Measurements from ENCODE around the gene C10orf105.

C10orf105 gene, protein sequence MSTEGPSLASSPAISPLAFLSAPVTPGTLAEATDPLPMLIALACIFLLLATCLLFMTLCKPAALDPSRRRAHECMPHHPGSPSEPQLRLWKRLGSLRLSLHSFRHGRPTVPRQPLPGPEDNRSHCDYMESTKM

DNA sequence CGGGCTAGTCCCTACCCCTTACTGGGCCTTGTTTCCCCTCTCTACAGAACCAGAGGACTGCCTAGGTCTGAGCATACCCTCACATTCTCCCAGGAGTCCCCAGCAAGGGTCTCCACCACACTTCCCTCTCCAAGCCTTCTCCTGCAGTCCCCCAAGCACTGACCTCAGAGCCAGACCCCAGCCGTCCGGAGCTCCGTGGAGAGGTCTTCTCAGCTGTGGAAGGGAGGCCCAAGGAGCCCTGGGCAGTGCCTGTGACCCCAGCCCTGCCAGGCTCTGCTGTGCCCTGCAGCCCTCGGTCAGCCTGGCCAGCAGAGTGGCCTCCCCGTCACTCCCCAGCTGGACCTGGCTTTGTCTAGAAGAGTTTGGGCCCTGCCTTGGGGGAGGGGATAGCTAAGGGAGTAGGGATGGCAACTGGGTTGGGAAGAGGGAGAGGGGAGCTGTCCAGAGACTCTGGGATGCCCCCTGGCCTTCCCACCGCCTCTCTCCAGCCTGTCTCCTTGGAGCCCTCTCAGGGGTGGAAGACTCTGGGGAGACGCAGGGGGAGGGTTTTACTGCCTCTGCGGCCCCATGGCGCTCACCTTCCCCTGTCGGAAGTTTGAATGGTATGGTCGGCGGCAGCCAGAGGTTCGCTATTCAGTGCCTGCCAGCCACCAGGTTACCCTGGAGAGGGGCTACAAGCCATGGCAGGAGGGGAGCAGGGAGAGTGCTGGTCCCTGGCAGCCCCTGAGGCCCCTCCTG is at the start of gene C10orf105:
C10orf105 (minus strand) TSS at position 315 of the 738 bp plus-strand sequence. CDS start 3,441 bp downstream, outside the sequence.
- no peak for DNase-seq

DNA sequence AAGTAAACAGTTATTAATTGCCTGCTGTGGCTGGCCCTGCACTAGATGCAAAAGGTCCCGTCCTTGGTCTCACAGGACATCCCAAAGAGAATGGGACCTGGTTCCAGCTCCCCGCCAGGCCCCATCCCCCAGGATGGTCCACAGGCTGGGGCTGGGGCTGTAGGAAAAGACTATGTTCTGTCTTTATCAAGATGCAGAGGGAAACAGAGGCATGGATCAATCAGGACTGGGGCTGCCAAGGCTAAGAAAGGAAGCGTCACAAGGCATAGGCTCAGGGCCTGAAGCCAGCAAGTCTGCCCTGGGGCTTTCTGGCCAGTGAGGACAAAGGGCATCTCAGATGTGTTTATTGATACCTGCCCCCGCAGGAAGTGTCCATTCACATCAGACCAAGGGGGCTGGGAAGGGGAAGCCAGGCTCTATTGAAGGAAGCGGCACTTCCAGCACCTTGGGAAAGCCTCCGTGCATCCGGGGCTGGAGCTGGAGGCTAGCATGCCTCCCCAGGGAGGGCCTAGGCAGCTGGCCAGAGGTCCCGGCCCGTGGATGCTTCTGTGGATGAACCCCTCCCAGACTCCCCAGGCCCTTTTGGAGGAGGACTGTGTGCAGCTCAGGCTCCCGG is 48.0 kb upstream of the C10orf105 start:
- no peak for DNase-seq

DNA sequence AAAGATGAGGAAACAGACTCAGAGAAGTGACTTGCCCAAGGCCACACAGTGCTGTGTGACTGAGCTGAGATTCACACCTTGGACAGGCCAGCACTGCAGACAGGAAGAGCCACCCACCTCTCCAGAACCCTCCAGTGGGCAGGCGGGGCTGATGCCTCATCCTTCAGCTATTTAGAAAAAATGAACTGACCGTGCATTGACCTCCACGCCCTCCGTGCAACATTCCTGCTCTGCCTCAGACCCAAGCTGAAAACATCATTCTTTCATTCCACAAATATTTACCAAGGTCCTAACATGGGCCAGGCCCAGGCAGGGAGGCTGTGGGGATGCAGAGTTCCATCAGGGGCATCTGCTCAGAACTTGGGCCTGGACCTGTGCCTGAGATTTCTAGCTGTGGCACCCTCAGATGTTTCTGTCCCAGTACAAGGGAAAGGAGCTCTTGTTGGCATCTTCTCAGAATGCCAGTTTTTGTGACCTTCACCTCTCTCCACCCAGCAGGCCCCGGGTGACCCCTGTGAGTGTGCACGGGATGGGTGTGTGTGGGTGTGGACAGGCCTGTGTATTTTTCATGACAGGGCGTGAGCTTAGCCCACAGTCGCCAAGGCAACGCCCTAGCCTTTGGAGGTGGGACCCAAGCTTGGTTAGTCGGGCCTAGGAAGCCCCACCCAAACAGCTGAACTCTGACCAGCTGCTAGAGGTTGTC is 47.3 kb upstream of the C10orf105 start:
- no peak for DNase-seq

DNA sequence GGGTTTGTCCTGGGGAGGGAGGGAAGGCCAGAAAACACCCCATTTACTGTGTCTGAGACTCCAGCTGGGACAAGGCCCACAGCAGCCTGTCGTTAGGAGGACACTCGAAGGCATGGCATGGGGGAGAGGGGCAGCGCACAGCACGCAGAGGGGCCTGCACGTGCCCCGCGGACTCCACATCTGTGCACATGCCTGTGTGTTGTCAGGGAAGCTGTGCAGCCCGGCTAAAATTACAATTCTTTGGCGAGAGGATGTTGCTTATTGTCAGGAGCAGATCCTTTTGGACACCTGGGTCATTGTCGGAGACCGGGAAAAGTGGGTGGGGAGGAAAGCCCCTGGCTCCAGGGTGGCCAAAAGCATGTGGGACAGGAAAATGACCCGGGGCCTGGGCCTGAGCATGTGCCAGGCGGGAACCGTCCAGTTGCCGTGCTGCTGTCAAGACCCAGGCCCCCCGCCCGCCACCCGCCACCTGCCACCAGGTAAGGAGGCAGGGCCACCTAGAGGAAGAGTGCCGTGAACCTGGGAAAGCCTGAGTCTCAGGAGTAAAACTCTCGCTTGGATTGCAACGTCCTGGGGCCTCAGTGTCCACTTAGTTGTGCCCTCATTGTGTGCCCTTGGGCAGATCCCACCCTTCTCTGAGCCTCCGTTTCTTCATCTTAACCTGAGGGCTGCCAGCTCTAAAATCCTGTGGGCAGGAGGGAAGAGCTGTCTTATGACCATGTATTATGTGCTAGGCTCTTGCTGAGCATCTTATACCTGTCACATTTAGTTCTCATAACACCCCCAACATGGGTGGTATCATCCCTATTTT is 46.5 kb upstream of the C10orf105 start:
- DNase-seq, result no peak

DNA sequence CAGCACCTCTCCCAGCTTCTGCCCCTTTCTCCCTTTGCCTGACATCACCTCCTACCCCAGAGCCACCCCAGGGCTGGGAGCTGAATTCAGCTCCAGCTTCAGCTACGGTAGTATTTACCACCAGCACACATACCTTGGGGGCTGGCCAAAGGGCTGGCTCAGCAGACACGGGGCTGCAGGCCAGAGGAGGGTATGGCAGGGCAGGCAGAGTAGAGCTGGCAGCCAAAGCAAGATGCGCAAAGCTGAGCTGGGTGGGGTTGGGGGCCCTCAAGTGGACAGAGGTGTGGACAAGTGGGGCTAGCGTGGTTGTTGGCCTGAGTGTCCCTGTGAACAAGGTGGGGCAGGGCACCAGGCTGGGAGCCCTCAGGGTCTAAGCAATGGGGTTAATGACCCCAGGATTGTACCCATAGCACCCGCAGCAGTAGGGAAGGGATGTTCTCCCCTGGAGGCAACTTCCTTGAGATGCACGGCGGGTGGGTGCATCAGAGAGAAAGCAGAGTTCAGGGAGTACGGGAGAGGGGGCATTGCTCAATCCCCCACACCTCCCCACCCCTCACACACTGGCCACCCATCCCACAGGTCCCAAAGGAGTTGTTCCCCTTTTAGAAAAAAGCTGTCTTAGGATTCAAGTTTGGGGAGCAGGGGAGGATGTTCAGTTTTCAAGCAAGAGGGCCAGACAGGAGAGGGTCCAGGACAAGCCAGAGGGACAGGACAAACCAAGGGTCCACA is 45.8 kb upstream of the C10orf105 start:
- DNase-seq, result no peak

DNA sequence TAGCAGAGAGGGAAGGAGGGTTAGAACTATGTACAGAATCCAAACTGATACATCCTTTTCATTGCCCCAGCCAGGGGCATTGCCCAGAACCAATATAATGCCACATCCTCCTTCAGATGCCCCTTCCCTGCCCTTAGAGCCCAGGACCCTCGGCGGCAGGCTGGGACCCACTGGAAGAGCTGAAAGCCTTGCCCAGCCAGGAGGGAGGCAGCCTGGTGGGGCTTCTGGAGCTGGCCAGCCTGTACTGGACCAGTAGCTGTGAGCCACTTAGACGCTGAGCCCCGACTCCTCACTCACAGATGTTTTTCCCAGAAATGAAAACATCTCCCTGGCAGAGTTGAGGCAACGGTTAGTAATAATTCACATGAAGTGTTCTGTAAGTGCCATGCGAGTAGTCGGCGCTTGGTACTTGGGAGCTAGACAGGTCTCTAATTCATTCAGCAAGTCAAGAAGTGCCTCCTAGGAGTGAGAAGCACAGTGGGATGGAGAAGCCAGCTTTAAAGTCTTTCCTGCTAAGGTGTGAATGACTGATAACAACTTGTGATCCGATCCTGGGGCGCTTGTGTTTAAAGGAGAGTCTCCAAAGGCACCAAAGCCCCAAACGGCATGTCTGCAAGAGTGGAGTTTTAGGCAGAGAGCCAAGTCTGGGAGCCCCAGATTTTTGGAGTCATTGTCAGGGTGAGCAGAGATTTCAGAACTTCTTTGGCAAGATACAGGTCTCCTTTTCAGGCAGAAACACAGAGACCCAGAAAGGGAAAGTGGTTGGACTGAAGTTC is 44.0 kb upstream of the C10orf105 start:
- DNase-seq, result no peak

DNA sequence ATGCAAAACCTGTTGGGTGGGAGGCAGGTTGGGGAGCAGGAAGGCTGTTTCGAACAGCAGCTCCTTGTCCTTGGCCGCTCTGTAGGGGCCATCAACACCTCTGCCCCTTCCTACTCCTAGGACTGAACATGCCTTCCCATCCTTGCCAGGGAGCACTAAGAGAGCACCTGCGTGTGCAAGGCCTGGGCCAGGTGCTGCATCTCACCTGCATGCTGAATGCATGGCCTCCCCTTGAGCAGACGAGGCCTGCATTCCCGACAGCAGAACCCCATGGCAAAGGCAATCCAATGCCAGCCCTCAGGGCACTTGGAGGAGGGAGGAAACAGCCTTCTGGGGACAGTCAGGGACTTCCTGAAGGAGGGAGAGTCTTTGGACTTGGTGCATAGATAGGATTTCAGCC is 42.7 kb upstream of the C10orf105 start:
- no peak for DNase-seq

DNA sequence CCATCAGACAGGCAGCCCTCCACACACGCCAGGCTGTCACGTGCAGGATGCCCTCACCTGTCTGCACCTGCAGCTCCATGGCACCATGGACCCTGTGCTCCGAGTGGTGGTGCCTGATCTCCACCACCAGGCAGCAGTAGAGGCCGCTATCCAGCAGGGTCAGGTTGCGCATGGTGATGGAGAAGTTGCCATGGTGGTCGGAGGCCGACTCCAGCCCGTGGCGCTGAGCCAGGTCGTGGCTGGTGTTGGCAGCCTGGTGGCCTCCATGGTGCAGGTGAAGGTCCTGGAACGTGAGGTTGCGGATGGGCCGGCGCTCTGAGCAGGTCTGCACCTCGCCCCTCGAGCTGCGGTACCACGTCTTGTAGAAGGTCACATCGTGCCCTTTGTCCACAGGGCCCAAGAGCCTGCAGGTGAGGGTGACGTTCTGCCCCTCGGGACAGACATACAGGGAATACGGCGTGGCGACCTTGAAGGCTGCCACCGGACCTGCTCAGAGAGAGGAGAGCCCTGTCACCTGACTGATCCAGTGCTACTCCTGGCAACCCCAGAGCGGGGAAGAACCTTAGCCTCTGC is 42.0 kb upstream of the C10orf105 start:
- DNase-seq, result no peak

DNA sequence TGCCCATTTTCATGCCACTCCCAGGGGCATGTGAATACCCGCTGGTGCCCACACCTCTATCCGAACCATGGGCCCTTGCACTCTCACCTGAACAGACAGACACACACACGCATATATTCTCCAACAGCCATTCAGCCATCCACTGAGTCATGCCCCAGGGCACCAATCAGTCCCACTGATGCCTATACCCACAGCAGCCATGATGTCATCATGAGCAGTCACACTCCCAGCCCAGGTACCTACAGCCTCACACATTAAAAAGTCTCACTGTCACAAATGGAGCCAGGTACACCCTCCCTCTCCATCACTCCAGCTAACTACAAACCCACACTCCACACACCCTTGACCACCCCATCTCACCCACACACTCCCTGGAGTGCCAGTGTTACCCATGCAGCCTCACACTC is 41.5 kb upstream of the C10orf105 start:
- DNase-seq, result no peak

DNA sequence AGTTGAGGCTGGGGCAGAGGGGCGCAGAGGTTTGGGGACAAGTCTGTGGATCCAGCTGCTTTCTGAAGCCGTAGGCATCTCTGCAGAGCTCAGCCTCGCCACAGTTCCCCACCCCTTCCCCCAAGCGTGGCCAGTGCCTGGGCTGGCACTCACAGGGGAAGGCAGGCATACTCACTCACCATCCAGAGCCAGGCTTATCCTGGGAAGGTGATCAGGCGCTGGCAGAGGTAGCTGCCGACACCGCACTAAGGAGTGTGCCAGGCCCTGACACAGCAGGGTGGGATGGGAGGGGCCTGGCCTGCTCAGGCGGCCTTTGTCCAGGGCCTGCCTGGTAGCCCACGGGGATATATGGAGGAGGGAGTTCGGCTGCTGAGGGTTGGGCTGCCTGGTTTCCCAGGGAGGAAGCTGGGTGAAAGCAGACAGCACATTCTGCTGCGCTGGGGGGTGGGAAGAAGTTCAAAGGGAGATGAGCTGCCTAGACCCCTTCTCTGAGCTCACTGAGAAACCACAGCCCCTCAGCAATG is 37.9 kb upstream of the C10orf105 start:
- no peak for DNase-seq

DNA sequence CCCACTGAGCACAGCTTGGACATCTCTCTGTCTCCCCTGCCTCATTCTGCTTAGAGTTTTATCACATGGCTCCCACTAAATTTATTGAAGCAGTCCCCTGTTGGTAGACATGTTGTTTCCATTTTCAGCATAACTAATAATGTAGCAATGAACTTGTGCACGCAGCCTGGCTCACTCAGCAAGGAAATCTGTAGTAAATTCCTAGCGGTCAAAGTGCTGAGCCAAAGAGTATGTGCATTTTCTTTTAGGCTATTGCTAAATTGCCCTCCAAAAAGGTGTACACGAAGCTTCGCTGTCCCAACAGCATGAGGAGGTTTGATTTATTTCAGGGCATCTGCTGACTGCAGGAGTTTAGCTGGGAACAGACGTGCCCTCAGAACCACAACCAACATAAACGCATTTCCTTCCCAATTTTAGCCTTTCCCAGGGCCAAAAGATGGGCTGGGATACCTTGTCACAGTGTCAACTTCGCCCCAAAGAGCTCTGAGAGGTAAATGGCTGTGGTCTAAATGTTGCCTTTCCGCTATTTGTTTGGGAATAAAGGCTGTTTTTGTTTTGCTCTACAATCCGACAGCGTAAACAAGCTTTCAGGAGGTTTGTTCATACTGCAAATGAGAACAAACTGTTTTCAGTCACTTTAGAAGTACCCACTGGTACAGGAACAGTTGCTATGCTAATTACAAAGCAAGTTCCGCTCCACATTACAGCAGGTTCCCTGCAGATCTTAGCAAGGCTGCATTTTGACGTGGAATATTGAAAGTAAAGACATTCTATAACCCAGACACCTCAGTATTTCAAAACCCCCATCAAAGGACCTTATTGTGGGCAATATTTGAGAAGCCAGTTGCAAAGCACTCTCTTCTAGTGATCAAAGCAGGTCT is 37.0 kb upstream of the C10orf105 start:
- no peak for DNase-seq

DNA sequence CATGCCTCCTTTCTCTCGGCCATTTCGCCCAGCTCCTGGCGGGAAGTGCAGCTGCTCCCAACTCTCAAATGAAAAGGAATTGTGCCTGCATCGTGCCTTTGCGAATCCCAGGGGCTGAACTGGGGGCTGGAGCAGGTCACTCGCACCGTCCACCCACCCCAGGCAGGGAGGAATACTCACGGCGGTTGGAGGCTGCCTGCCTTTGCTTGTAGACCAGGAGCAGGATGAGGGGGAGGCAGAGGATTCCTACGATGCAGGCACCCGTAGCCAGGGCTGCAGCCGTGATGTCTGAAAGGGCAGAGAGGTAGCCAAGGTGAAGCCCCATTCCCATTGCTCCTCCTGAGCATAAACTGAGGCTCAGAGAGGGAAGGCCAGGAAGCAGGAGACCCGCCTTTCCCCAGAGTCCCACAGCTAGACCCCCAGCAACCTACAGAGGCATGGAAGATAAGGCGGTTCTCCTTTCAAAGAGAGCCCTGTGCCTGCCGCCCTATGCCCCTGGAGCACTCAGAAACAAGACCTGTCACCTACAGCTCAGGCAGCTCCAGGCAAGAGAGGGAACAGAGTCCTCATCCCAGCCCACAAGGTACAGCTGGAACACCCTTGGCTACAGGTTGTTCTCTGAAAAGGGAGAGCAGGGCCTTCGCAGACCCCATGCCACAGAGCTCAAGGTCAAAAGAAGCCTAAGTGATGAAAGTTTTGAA is 35.8 kb upstream of the C10orf105 start:
- no peak for DNase-seq

DNA sequence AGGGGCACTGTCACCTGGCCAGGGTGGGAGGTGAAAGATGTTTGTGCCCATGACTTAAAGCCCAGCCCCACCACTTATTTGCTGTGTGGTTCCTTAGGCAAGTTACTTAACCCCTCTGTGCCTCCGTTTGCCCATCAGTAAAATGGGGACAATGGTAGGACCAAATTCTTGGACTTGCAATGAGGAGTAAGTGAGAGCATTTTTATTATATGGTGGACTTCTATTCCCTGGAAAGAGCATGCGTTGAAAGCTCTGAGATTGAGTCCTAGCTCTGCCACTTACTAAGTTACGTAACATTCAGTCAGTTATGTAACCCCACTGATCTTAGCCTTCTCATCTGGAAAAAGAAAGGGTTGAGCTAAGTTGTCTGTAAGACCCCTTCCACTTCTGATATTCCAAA is 35.0 kb upstream of the C10orf105 start:
- DNase-seq, result no peak

DNA sequence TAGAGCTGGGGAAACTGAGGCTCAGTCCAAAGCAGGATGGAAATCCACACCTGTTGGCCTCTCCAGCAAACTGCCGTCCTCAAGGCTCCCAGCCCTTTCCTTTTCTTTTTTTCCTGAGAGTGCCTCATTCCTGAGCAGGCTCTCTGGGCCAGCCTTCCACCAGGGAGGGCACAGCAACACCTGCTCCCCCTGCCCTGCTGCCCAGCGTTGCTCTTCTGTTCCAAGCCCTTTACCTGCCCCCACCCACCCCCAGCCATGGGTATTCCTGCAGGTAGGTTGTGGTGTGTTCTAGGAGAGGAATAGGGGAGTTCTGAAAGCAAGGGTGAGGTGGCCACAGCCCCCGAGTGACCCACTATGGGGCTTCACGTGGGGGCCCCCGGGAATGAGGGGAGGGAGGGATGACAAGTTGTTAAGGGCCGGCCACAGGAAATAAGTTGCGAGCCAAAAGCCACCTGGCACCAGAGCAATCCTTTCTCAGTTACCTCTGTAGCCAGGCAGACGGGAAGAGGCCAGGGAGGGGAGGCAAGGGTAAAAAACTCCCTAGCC is 34.5 kb upstream of the C10orf105 start:
- no peak for DNase-seq

DNA sequence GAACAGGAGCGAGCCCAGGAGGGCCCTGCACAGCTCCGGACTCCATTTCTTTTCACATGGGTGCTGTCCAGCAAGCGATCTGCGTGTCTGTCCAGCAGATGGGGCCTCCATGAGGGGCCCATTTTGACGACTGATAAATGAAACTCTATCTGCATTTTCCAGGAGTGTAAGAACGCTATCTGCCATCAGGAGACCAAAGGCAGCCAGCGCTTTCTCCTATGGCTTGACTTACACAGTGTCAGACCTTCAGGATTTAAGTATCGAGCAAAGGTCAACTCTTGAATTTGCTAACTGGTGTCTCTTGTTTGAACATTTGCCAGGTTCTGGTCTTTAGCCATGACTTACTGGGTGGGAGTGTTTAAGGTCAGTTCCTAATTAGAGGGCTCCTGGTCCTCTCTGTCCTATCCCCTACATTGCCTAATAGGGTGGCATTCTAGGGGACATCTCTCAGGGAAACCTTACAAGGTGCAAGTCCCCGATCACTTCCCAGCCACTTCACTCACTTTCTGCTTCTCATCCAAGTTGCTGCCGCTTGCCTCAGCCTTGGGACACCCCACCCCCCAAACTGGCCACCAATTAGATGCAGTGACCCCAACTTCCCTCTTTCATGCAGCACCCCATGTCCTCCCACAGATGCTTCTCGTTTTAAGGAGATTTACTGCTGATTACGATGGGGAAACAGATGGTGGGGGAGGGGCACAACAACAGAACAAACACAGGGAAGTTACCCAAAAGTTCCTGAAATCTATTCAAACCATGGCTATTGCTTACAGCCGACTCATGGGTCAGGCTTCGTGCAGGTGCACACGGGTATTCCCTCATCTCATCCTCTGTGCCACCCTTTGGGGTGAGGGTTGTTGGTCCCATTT is 33.7 kb upstream of the C10orf105 start:
- no peak for DNase-seq

DNA sequence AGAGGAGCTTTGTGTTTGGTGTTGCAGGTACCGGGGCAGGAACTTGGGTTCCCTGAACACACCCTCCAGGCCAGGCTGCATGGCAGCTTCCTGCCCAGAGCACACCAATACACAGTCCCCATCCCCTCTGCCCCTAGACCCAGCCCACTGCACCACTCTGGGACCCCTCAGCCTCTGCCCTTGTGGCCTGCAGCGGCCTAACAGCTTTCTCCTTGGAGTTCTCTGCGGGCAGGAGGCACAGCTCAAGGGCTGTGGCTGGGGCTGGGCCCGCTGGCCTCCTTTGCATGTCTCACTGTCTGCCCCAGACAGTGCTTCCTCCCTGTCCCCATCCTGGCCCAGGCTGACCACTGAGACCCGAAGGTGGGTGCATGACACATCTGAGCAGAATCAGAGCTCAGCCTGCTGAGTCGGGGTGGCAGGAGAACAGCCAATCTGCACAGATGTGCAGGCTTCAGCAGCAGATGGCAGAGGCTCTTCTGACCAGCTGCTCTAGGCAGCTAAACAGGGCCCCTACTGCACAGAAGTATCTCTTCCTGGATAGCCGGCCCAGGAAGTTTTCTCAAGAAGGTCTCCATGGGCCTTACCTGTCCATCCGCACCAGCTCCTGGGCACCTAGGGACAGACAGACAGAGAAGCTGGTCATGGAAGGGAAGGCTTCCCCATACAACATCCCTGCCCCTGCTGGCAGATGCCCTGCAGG is 33.0 kb upstream of the C10orf105 start:
- DNase-seq, result no peak

All from SHP77 (cell line).